ENCODE results near the gene ZNF469.

ZNF469 gene

GRCh38 chr16:88429387-88430184 lies 46.8 kb downstream of the ZNF469 start:
- no peak for FAIRE-seq

GRCh38 chr16:88430185-88430523 lies 47.4 kb downstream of the ZNF469 start:
- FAIRE-seq, result no peak

- FAIRE-seq, result no peak
Observed at GRCh38 chr16:88430524-88431446, 48.0 kb downstream of the ZNF469 start.

GRCh38 chr16:88431651-88432050 lies 48.9 kb downstream of the ZNF469 start:
- no peak for FAIRE-seq

- no peak for FAIRE-seq
Observed at GRCh38 chr16:88432174-88432573, 49.4 kb downstream of the ZNF469 start.
